Upper lobe of right lung (tissue), 1 donor: Measurements from ENCODE around the gene CETN2. TPM values are rescaled to one million over a fixed set of nuclear protein-coding genes. Genes with fewer than 3 reads are reported as not detected.

Source experiments
- ATAC-seq: fragments of 200-7000 bp; cut with Tn5 transposase; one replicate; pipeline ENCODE4 v1.9.1; 2020; ENCODE audit warnings: mild to moderate bottlenecking, moderate library complexity
- DNase-seq: peaks from one replicate; pipeline ENCODE4 v3.0.0-alpha.2; 2020
- H3K27ac ChIP-seq: fragments of 200-600 bp; one replicate; pipeline ENCODE4 v1.8.0; 2022
- H3K27me3 ChIP-seq: fragments of 200-600 bp; one replicate; pipeline ENCODE4 v1.8.0; 2022; ENCODE audit warnings: mild to moderate bottlenecking
- H3K36me3 ChIP-seq: fragments of 200-600 bp; one replicate; pipeline ENCODE4 v1.8.0; 2022
- H3K4me1 ChIP-seq: fragments of 200-600 bp; one replicate; pipeline ENCODE4 v1.8.0; 2022
- H3K4me3 ChIP-seq: fragments of 200-600 bp; one replicate; pipeline ENCODE4 v1.8.0; 2022; ENCODE audit warnings: mild to moderate bottlenecking
- H3K9me3 ChIP-seq: fragments of 200-600 bp; one replicate; pipeline ENCODE4 v1.8.0; 2022
- CTCF ChIP-seq: fragments of 200-600 bp; IDR thresholded peaks from one replicate; pipeline ENCODE4 v1.8.0; 2022; ENCODE audit warnings: antibody characterized with exemption
- intact Hi-C: fragments of 100-400 bp; cut with DNase I; formaldehyde crosslinking; loops from one replicate; pipeline ENCODE4 v1.11.0; 2022
- total RNA-seq: library from RNA; stranded (reverse); fragmentation: NEBNext Ultra II Directional; extraction: Animal tissue kit (Norgen Biotek cat#: 25700); gene quantifications from one replicate; pipeline ENCODE4 v1.2.1, GENCODE V29; 2021
- donor health status: DM: no; HTN: yes; CAD: no; lungs with severe emphysema.

Gene CETN2
- total RNA-seq, 1 donor from 2014 or later = 20.9 TPM

GRCh38 chrX:152871260-152871659 lies 40.7 kb upstream of the CETN2 start:
- H3K4me3 ChIP-seq = no peak overlapping the region
- H3K36me3 ChIP-seq = peaks cover 19% of the 10 kb centered on the region
- no peaks in the 10 kb centered on the region for H3K4me1 ChIP-seq
- TF ChIP-seq CTCF = no peak
- DNase-seq = no peak
- H3K27ac ChIP-seq = no peak overlapping the region
- intact Hi-C loops = no loop called here
- H3K27me3 ChIP-seq = no peaks in the 10 kb centered on the region
- ATAC-seq = no peak
- no peaks in the 10 kb centered on the region for H3K9me3 ChIP-seq

- DNase-seq = no peak
- no peak for ATAC-seq
- Histone ChIP-seq H3K27ac (no peak overlapping the region), H3K4me1 (no peaks in the 10 kb centered on the region), H3K36me3 (peaks cover 26% of the 10 kb centered on the region), H3K9me3 (no peaks in the 10 kb centered on the region), H3K4me3 (no peak overlapping the region), H3K27me3 (no peaks in the 10 kb centered on the region)
- intact Hi-C loops = no loop called here
- TF ChIP-seq CTCF = no peak
These were observed 39.4 kb upstream of the CETN2 start for GRCh38 chrX:152869972-152870371.

- H3K9me3 ChIP-seq = no peaks in the 10 kb centered on the region
- no peaks in the 10 kb centered on the region for H3K4me1 ChIP-seq
- H3K27ac ChIP-seq = no peak overlapping the region
- H3K4me3 ChIP-seq = no peak overlapping the region
- no peak for TF ChIP-seq CTCF
- ATAC-seq (no peak), DNase-seq (no peak)
- intact Hi-C loops = no loop called here
- no peaks in the 10 kb centered on the region for H3K27me3 ChIP-seq
- H3K36me3 ChIP-seq = peaks cover 26% of the 10 kb centered on the region
These were observed 35.8 kb upstream of the CETN2 start for GRCh38 chrX:152866386-152866785.

GRCh38 chrX:152865232-152865920 lies 34.8 kb upstream of the CETN2 start:
- ATAC-seq (no peak), DNase-seq (no peak)
- Histone ChIP-seq H3K27ac (no peak overlapping the region), H3K36me3 (peaks cover 26% of the 10 kb centered on the region), H3K4me3 (no peak overlapping the region), H3K27me3 (no peaks in the 10 kb centered on the region), H3K9me3 (no peaks in the 10 kb centered on the region), H3K4me1 (no peaks in the 10 kb centered on the region)
- TF ChIP-seq CTCF = no peak
- intact Hi-C loops = no loop called here

GRCh38 chrX:152861826-152862225 lies 31.3 kb upstream of the CETN2 start:
- no peak for TF ChIP-seq CTCF
- Histone ChIP-seq H3K9me3 (no peaks in the 10 kb centered on the region), H3K27me3 (no peaks in the 10 kb centered on the region), H3K36me3 (peaks cover 12% of the 10 kb centered on the region), H3K27ac (no peak overlapping the region), H3K4me1 (no peaks in the 10 kb centered on the region), H3K4me3 (no peak overlapping the region)
- intact Hi-C loops = no loop called here
- no peak for ATAC-seq
- DNase-seq = no peak

GRCh38 chrX:152861116-152861515 lies 30.6 kb upstream of the CETN2 start:
- DNase-seq = no peak
- no peak for TF ChIP-seq CTCF
- intact Hi-C loops = no loop called here
- Histone ChIP-seq H3K4me1 (no peaks in the 10 kb centered on the region), H3K36me3 (peaks cover 12% of the 10 kb centered on the region), H3K27me3 (no peaks in the 10 kb centered on the region), H3K4me3 (no peak overlapping the region), H3K27ac (no peak overlapping the region), H3K9me3 (no peaks in the 10 kb centered on the region)
- no peak for ATAC-seq
